WTC11 (cell line): ENCODE data around the gene SLC25A21.

Experiments used
- CBFB ChIP-seq: sonication (generic); formaldehyde crosslinking; IDR thresholded peaks from 2 replicates; pipeline ENCODE4 v1.8.1; 2022; ENCODE audit warnings: mild to moderate bottlenecking, low read depth, missing genetic modification reagents
- CTCF ChIP-seq: fragments of 200-600 bp; IDR thresholded peaks from 2 replicates; pipeline ENCODE4 v1.8.0; 2022; ENCODE audit warnings: antibody characterized with exemption
- FOXK1 ChIP-seq: sonication (generic); formaldehyde crosslinking; IDR thresholded peaks from 2 replicates; pipeline ENCODE4 v1.8.0; 2022; ENCODE audit warnings: mild to moderate bottlenecking, moderate library complexity, missing genetic modification reagents
- IRF1 ChIP-seq: sonication (generic); formaldehyde crosslinking; IDR thresholded peaks from 2 replicates; pipeline ENCODE4 v1.8.0; 2023; ENCODE audit warnings: missing genetic modification reagents
- MAX ChIP-seq: sonication (generic); formaldehyde crosslinking; IDR thresholded peaks from 2 replicates; pipeline ENCODE4 v1.8.0; 2022; ENCODE audit warnings: mild to moderate bottlenecking, missing genetic modification reagents
- NR2C2 ChIP-seq: sonication (generic); formaldehyde crosslinking; IDR thresholded peaks from 2 replicates; pipeline ENCODE4 v1.8.0; 2022; ENCODE audit warnings: mild to moderate bottlenecking, missing genetic modification reagents
- TCF7 ChIP-seq: sonication (generic); formaldehyde crosslinking; IDR thresholded peaks from 2 replicates; pipeline ENCODE4 v1.8.0; 2022; ENCODE audit warnings: mild to moderate bottlenecking, low read depth, missing genetic modification reagents, moderate library complexity
- TEAD4 ChIP-seq: sonication (generic); formaldehyde crosslinking; IDR thresholded peaks from 2 replicates; pipeline ENCODE4 v1.8.0; 2022; ENCODE audit warnings: mild to moderate bottlenecking, missing genetic modification reagents
- USF1 ChIP-seq: sonication (generic); formaldehyde crosslinking; IDR thresholded peaks from 2 replicates; pipeline ENCODE4 v1.8.0; 2022; ENCODE audit warnings: mild to moderate bottlenecking, missing genetic modification reagents
- USF2 ChIP-seq: sonication (generic); formaldehyde crosslinking; IDR thresholded peaks from 2 replicates; pipeline ENCODE4 v1.8.1; 2023; ENCODE audit warnings: mild to moderate bottlenecking, missing genetic modification reagents, moderate library complexity
- ZNF281 ChIP-seq: sonication (generic); formaldehyde crosslinking; IDR thresholded peaks from 2 replicates; pipeline ENCODE4 v1.8.0; 2023; ENCODE audit warnings: mild to moderate bottlenecking, missing genetic modification reagents
- ZNF671 ChIP-seq: fragments of 250-450 bp; sonication (Bioruptor Pico); IDR thresholded peaks from 2 replicates; pipeline ENCODE4 v1.8.0; 2021; ENCODE audit warnings: mild to moderate bottlenecking

- no peak for TF ChIP-seq FOXK1 (CRISPR knock-in tag)
- no peak for TF ChIP-seq CTCF
- no peak for TF ChIP-seq USF2 (CRISPR knock-in tag)
- no peak for TF ChIP-seq MAX (CRISPR knock-in tag)
- no peak for TF ChIP-seq TEAD4
- TF ChIP-seq USF1 (CRISPR knock-in tag) = no peak
- TF ChIP-seq ZNF671 (CRISPR knock-in tag) = no peak
- TF ChIP-seq CBFB = no peak
- TF ChIP-seq IRF1 = no peak
- TF ChIP-seq NR2C2 (CRISPR knock-in tag) = no peak
- TF ChIP-seq ZNF281 = no peak
- TF ChIP-seq TCF7 (CRISPR knock-in tag) = no peak
These were observed 469.9 kb downstream of the SLC25A21 start for GRCh38 chr14:36702474-36702873.
